Non-pigmented ciliary epithelial cell (primary cell): Measurements from ENCODE around the gene KCND1.
"Not testable (repeated sequence)": the region's sequence is repeated elsewhere in the genome, so short reads cannot be mapped to it uniquely, and the experiment has no call there.

ENCODE experiments used
- DNase-seq: peaks from one replicate; pipeline ENCODE4 v3.0.0-alpha.2; 2010; ENCODE audit warnings: low read depth

The KCND1 gene

DNA sequence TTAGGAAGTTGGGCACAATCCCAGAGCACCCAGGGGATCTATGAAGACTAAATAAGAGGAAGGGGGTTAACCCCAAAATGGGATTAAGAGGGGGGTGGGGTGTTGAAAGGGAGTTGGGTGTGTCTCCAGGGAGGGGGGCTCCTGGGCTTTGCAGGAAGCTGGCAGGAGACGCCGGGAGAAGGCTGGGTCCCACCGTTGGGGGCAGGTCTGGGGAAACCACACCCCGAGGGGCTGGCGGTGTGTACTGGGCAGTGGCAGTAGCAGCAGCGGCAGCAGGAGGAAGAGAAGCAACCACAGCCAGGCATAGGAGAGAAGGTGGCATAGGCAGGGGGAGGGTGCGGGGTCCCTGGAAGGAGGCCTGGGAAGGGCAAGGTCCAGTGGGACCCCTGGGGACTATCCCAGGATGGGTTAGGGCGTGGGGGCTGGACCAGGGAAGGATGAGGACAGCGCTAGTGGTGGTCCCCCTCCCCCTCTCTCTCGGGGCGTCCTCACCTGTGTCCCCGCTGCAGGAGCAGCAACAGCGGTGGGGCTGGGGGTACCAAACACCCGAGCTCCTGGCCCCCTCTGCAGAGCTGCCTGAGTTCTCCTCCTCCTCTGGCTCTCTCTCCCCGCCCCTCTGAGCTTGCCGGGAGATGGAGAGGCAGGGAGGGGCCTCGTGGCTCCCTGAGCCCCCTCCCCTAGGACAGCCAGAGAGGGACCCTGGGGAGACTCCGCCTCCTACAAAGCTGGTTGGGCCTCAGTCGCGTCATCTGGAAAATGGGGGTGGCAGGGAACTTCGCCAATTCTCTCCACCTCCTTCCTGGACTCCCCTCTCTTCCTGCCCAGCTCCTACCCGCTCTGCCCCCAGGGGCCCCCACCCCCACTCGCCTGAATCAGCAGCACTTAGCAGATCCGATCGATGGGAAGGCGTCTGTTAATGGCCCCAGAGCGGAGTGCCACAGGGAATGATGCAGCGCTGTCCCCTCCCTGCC, at the start of gene KCND1:
KCND1 (minus strand) TSS at position 596 of the 971 bp plus-strand sequence. CDS start 1,573 bp downstream, outside the sequence.
- DNase-seq = no peak

DNA sequence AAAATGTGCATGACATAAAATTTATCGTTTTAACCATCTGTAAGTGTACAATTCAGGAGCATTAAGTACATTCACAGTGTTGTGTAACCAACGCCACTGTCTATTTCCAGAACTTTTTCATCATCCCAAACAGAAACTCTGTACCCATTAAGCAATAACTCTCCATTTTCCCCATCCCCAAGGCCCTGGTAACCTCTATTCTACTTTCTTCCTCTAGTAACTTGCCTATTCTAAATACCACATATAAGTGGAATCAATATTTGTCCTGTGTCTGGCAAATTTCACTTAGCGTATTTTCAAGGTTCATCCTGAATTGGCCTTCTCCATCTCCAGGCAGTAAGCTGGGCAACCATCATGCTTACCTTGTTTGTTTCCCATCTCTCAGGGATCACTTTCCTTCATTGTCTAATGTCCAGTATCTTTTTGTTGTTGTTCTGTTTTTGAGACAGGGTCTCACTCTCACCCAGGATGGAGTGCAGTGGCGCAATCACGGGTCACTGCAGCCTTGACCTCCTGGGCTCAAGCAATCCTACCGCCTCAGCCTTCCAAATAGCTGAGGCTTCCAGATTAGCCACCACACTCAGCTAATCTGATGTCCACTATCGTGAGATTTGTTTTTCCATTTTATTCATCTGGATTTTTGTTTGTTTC, 48.1 kb upstream of the KCND1 start:
- DNase-seq = no peak

DNA sequence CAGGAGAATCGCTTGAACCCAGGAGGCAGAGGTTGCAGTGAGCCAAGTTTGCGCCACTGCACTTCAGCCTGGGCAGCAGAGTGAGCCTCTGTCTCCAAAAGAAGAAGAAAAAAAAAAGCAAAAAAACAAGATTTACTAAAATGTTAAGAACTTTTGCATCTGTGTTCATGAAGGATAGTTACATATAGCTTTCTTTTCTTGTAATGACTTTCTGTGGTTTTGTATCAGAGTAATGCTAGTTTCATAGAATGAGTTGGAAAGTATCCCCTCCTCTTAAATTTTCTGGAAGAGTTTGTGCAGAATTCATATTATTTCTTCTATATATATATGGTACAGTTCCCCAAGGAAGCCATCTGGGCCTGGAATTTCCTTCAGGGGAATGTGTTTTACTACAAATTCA, 47.4 kb upstream of the KCND1 start:
- no peak for DNase-seq

DNA sequence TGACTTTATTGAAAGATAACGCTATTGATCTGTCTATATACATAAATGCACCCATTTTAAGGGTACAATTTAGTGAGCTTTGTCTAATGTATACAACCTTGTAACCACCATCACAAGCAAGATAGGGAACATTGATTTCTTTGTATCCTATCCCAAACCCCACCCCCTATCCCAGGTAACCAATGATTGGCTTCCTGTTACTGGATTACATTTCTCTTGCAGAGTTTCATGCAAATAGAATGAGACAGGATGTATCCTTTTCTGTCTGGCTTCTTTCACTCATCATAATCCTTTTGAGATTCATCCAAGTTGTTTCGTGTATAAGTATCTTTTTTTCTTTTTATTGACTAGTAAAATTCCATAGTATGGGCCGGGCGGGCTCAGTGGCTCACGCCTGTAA, 32.1 kb upstream of the KCND1 start:
- DNase-seq = no peak

DNA sequence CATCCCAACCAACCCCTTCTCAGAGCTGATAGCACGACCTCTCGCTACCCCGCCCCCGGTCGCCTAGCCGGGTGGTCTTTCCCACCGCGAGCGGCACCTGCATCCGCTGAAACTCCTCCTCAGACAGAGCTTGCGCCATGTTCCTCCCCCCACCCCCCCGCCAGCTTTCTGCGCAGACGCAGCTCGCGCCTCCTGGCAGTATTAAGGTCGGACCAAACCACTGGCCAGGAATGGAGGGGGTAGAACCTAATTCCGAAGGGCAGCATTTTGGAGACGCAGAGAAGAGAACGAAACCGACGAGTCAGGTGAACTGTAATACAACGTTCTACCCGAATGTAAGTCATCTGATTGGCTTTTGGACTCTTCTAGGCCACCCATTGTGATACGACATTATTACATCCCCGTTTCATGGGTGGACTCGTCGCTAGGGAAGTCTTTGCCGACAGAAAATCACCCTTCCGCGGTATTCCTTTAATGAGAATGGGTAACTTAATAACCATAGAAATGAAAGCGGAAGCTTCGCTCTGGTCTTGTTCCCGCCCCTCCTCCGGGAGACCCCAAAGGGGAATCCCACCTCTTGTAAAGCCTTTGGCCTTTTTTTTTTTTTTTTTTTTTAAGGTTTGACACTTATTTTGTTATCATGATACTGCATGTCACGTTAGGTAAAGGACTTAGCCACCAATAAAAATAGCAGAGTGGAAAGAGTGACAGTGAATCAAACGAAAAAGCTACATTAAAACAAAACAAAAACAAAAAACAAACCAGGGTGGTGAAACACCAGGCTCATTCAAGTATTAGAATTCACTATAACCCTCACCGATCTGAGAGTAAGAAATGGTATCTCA, 30.7 kb upstream of the KCND1 start, which contains the start of gene GRIPAP1:
GRIPAP1 (minus strand) TSS at position 174 of the 845 bp plus-strand sequence; CDS start at position 139, 35 bp downstream.
- peak; percentile 36 for DNase-seq

DNA sequence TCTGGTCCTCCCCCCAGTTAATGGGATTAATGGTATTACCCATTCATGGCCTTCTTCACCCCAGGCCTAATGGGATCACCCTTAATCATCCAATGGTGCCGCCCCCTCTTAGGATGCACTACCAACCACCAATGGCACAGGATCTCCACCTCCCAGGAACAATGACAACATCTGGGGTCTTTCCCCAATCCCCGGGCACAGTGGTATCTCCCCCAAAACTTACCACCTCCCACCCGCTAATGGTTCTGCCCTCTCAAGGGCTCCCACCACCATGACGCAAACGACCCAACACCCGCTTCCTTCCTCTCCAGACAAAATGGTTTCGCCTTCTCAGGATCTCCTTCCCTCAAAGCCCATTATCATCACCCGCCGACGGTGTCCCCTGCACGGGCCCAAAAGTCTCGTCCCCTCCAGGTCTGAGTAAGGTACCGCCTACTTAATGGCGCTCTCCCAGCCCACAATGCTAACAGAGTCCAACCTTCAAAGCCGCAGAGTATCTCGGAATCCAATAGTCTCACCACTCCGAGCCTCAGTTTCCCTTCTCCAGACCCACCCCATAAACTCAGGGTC, 30.0 kb upstream of the KCND1 start:
- no peak for DNase-seq

DNA sequence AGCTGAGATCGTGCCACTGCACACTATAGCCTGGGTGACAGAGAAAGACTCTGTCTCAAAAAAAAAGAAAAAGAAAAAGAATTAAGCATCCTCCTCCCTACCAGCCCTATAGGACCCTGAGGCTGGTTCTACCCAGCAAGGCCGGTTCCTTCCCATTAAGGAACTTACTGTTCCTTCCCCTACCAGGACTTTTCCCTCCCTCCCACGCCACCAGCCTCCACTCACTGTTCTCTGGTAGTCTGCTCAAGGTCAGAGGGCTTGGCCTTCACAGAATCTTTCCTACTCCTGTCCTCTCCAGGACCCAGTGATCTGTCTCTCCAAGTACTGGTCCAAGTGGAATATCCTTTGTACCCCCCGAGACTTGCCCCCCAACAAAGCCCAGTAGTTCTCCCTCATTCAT, 29.0 kb upstream of the KCND1 start:
- no peak for DNase-seq

DNA sequence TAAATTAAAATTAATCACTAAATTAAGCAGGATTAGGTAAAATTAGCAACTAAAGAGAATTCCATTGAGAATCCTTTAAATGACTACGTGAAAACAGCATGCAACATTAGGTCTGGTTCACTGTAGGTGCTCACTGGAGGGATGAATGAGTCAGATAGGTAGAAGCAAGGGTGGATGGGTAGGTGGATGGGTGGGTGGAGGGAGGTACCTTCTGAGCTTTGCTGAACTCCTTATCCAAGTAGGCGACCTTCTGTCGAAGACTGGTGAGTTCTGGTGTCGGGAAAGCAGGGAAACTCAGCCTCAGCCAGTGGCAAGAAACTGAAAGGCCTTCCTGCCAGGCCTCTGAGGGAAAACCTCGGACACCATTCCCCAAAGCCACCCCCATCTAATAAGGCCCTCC, 27.4 kb upstream of the KCND1 start:
- no peak for DNase-seq

DNA sequence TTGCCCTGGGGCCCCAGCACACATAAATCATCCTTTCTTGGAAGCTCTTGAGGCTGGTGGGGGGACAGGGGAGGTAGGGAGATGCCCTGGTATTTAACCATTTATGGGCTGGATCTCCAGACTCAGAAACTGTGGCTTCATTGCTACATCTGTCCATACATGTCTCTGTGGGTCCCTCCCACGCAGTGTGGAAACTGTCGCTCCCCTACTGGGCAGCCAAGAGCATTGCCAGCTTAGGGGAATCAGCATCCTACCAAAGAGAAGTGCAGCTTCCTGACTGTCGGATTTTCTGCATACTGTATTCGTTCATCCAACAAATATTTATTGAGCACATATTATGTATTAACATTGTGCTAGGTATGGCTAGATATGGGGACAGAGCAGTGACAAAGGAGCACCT, 26.7 kb upstream of the KCND1 start:
- DNase-seq = no peak

DNA sequence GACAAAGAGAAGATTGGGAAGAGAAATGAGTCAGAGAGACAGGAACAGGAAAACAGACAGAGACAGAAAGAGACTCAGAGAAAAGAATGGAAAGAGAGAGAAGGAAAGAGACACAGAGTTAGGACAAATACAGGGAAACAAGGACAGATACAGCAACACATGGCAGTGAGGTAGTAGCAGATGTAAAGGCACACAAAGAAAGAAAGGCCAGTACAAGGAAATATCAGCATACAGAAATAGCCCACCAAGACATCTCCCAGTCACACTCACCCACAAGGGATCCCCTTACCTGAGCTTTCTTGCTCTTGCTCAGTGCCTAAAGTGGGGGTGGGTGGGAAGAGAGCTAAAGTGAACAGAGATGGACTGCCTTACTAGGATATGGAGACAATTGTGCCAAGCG, 26.2 kb upstream of the KCND1 start:
- no peak for DNase-seq

DNA sequence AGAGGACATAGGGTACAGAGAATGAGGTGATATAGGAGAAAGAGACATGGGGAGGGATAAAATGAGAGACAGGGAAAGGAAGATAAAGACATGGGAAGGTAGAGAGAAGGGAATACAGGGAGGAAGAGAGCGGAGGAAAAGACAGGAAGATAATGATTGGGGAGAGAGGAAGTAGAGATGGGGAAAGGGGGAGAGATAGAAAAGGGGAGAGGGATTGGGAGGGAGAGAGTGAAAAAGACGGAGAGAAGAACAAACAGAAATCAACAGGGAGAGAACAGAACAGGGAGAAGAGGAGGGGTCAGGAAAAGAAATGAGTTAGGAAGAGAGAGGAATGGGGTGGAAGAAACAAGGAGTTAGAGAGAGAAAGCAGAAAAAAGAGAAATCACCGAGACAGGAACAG, 25.8 kb upstream of the KCND1 start:
- no peak for DNase-seq

DNA sequence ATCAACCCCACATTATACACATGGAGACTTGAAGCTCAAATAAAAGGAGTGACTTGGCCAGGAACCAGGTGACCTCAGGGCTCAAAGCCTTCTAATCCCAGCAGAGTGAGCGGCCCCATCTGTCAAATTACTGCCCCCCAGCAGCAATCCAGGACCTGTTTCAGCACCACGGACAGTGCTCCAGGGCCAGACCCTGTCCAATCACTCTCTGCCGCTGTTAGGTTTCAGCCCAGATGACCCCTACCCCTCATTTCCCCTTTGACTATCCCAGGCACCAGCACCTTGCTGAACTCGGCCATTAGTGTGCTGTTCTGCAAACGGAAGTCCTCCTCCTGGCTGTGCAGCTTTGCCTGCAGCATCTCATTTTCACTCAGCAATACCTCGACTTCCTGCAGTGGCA, 25.3 kb upstream of the KCND1 start:
- DNase-seq = no peak

DNA sequence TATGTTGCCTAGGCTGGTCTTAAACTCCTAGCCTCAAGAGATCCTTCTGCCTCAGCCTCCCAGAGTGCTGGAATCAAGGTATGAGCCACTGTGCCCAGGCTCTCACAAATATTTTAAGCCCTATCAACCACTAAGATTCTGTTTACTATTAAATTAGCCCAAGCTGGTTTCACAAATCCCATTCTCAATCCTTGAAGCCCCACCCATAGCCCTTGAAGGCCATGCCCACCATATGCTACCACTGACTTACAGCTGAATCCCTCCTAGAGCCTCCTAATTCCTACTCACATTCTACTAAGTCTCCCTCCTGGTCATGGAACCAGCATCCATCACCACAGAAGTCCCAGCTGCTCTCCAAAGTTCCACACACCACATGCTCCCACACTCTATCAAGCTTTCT, 20.7 kb upstream of the KCND1 start:
- DNase-seq = no peak

DNA sequence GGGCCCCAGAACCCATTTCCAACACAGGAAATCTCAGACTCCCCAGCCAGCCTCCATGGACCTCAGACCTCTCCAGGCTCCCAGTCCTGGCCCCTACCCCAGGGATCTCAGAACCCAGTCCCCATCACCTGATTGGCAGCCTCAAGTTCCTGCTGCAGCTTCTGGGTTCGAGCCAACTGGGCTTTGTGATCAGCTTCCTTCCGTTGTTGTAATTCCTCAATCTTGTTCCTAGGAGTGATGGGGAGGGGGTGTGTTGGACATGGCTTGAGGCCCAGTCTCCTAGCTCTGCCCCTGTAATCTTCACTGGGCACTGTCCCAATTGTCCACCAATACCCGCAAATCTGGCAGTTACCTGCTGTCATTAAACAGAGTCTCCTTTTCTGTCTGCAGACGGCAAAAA, 17.8 kb upstream of the KCND1 start:
- no peak for DNase-seq

DNA sequence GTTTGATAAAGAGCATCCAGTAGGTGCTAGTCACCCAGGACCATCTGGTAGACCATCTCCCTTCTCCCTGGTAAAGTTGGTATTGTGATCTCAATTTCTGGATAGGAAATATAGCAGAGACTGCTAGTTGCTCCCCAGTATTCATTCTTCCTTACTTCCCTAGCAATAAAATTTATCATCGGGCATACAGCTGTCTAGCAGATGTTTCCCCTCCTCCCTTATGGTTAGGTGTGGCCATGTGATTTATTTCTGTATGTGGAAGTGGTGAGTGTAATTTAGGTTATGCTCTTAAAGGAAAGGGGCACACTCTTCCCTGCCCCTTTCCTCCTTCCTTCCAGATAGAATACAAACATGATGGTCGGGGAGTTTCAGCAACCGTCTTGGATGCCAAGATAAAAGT, 12.3 kb upstream of the KCND1 start:
- no peak for DNase-seq

DNA sequence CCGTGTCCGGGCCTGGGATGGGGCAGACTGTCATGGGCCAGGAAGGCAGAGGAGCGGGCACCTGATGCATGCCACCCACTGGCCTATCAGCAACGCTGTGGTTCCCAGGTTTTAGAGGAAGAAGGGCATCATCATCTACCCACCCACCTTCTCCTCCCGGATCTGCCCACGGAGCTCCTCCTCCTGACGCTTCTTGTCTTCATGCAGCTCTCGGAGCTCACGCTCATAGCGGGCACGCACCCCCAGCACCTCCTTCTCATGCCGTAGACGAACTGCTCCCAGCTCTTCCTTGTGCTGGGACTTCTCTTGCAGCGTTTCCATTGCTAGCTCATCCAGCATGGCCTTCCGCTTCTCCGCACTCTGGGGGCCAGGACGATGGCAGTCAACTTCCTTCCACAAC, 11.4 kb upstream of the KCND1 start:
- DNase-seq = no peak

DNA sequence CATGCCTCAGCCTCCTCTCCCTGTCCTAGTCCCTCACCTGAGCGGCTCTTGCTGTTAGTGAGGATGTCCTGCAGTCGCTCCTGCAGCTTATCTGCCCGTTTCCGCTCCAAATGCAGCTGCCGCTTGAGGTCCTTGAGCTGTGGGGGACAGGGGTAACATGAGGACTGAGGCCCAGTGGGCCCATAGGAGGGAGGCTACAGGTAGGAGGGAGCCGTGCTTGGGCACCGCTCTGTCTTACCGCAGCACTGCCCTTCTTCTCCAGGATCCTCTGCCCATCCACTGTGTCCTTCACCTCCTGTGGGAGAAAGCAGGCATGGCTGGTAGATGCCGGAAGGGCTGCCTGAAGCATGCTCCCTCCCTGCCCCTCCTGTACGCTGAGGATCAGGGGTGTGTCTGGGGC, 9.5 kb upstream of the KCND1 start:
- DNase-seq = no peak

DNA sequence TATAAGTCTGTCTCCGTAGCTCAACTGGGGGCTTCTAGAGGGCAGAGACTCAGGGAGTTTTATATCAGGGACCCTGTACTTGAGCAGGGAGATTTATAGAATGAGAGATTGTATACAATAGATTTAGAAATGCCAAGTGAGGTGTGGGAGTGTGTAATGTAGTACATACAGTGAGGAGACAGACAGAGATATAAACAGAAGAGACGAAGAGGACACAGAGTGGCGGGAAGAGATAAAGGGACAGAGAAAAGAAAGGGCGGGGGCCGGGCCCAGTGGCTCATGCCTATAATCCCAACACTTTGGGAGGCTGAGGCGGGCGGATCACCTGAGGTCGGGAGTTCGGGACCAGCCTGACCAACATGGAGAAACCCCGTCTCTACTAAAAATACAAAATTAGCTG, 8.7 kb upstream of the KCND1 start:
- not testable (repeated sequence) for DNase-seq

DNA sequence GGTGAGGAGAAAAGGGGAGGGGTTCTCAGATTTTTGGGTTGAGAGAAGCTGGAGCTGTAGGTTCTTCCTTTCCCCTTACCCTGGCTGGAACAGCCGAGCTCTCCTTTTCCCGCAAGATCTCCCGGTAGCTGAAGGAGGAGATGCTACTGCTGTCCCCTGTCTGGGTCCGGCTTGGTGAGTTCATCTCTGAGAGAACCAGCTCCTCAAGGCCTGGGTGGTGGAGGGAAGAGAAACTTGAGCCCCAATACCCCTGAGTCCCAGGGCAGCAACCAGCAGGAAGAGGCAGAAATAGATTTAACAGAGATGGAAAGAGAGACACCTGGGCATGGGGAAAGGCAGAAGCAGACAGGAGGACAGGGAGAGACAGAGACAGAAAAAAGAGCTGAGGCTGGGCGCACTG, 6.6 kb upstream of the KCND1 start:
- no peak for DNase-seq

DNA sequence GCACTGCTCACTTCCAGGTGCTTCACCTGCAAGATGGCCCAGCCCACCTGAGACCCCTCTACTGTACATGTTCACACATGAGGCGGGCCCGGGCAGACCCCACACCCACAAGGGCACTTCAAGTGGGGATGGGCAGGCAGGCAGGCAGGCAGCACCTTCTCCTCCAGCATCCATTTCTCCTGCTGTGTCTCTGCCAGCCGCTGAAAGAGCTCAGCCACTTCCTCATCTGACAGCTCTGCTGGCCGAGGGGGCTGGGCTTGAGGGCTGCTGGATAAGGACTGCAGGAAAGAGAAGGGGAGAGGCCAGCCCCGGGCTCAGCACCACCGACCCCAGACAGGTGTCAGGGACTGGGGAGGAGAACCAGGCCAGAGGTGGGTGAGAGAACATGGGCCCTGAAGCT, 4.4 kb upstream of the KCND1 start:
- DNase-seq = no peak

DNA sequence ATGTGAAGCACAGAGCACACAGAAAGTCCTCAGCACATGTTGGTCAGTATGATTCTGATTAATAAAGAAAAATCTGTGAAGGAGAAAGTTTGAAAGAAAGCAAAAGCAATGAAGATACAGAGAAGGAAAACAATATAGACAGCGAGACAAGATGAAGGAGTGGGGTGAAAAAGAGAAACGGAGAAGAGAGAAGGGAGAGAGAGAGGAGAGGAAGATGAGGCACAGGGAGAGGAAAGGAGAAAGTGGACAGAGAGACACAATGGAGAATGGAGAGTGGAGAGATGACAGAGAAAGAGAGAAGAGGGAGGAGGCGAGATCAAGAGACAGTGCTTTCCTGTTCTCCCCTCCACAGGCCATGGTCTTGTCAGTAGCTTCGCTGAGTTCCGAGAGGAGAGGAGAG, 3.9 kb upstream of the KCND1 start:
- DNase-seq = no peak

DNA sequence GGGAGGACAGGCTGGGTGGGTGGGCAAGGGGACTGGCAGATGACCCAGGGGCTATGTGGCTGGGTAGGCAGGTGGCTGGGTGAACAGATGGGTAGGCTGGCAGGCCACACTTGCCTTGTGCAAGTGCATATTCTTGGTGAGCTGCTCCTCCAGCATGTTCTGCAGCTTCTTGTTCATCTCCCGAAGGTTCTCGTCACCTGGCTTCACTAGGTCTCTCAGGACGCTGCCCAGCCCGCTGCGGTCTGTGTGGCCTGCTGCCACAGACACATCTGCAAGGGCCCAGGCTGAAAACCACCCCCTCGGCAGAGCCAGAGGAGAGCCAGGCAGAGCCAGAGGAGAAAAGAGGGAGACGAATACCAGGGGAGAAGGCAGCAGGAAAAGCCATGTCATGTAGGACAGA, 3.4 kb upstream of the KCND1 start:
- DNase-seq = no peak
